HCEC 1CT (cell line): ENCODE results near the gene C10orf95.

Experiments
- DNase-seq: peaks from one replicate; pipeline ENCODE4 v3.0.0-alpha.2; 2017

C10orf95 gene

GRCh38 chr10:102400076-102400475 is 51.3 kb downstream of the C10orf95 start:
- DNase-seq: no peak
